Measurements from ENCODE around the gene HDAC9.

- no peak for TF ChIP-seq POLR2AphosphoS5 (IDR thresholded peaks at IDR 0.05; ENCODE audit: low read depth, low read length)
- TF ChIP-seq POLR2A (IDR thresholded peaks at IDR 0.05; ENCODE audit: low read depth, low read length), result no peak
- no peak for TF ChIP-seq TAF1 (IDR thresholded peaks at IDR 0.05; ENCODE audit: borderline replicate concordance, low read depth, low read length)
Measured at GRCh38 chr7:18518555-18518954, 23.0 kb downstream of the HDAC9 start.

All from GM12892 (cell line).